SK-N-MC (cell line): Measurements from ENCODE around the gene TBX3.

Source experiments
- EZH2 ChIP-seq: fragments of 200-600 bp; sonication (generic); IDR thresholded peaks from one replicate; pipeline ENCODE4 v1.6.1; 2017; ENCODE audit warnings: antibody characterized with exemption
- FOXP2 ChIP-seq: optimal IDR thresholded peaks from 2 replicates; pipeline ENCODE3; 2011; ENCODE audit warnings: mild to moderate bottlenecking, moderate library complexity; ENCODE audit not compliant: insufficient read depth; ENCODE audit errors: extremely low read length, control extremely low read depth
- POLR2AphosphoS5 ChIP-seq: IDR thresholded peaks from 2 replicates; pipeline ENCODE4 v1.6.1; 2012; ENCODE audit warnings: mild to moderate bottlenecking, low read depth, low read length, borderline replicate concordance

- TF ChIP-seq POLR2AphosphoS5: no peak
- no peak for TF ChIP-seq EZH2
- no peak for TF ChIP-seq FOXP2
These were observed 272 bp downstream of the TBX3 start for GRCh38 chr12:114683709-114684097.
